ENCODE measurements around the gene LAMTOR3. TPM values are rescaled to one million over a fixed set of nuclear protein-coding genes. Genes with fewer than 3 reads are reported as not detected.

LAMTOR3 gene
- polyA plus RNA-seq, 1 of the 3 experiments (the other 2 are of a cell fraction): 20.8 TPM

GRCh38 chr4:99876946-99877345 is 17.3 kb downstream of the LAMTOR3 start:
- ChIA-PET POLR2A (no interaction called here), CTCF (interaction anchor here (1.4 kb wide), 1 partner anchor 12 kb away, joined by 3 read pairs; no protein-coding TSS in a partner anchor)
- H3K9me3 ChIP-seq: no peaks in the 10 kb centered on the region
- H3K79me2 ChIP-seq (ENCODE audit: insufficient read depth): no peaks in the 10 kb centered on the region
- H3K27ac ChIP-seq (ENCODE audit: low read depth in 2 of 2, low read length in 1 of 2): no peak overlapping the region
- no peaks in the 10 kb centered on the region for H4K20me1 ChIP-seq (ENCODE audit: insufficient read depth)
- DNase-seq: no peak
- H3F3A ChIP-seq (replicated peaks; ENCODE audit: insufficient read depth): no peaks in the 10 kb centered on the region
- H3K36me3 ChIP-seq (replicated peaks in 1 of 2; ENCODE audit: control insufficient read depth in 1 of 2, insufficient read depth in 2 of 2, low read length in 1 of 2): peaks cover 34 to 40% of the 10 kb centered on the region in 2 experiments
- no peak overlapping the region for H3K9ac ChIP-seq
- no peaks in the 10 kb centered on the region for H3K4me1 ChIP-seq (ENCODE audit: control insufficient read depth in 1 of 2, insufficient read depth in 2 of 2, low read depth in 1 of 2, low read length in 1 of 2)
- TF ChIP-seq USF1 (IDR thresholded peaks at IDR 0.05; ENCODE audit: borderline replicate concordance, low read depth): no peak
- H3K4me3 ChIP-seq (ENCODE audit: low read depth in 2 of 2, low read length in 1 of 2): no peak overlapping the region
- no peaks in the 10 kb centered on the region for H3K27me3 ChIP-seq (ENCODE audit: insufficient read depth)
- no peak overlapping the region for H3K4me2 ChIP-seq
- H2AFZ ChIP-seq (ENCODE audit: low read depth): no peak overlapping the region
- WGBS (ENCODE audit: low lambda C conversion rate): 97% methylated on average over 3 of the region's 3 CpGs
- no peaks in the 10 kb centered on the region for H3K9me2 ChIP-seq

GRCh38 chr4:99875071-99875470 is 19.2 kb downstream of the LAMTOR3 start:
- no peak overlapping the region for H3K4me3 ChIP-seq (ENCODE audit: low read depth in 2 of 2, low read length in 1 of 2)
- CTCF ChIA-PET: interaction anchor here (0.6 to 1.2 kb wide), 2 partner anchors 10 to 72 kb away, joined by 3 to 4 read pairs; no protein-coding TSS in a partner anchor
- no peaks in the 10 kb centered on the region for H3K79me2 ChIP-seq (ENCODE audit: insufficient read depth)
- no peak overlapping the region for H3K9ac ChIP-seq
- H3F3A ChIP-seq (replicated peaks; ENCODE audit: insufficient read depth): no peaks in the 10 kb centered on the region
- H3K9me2 ChIP-seq: no peaks in the 10 kb centered on the region
- H3K4me2 ChIP-seq: no peak overlapping the region
- no peak for DNase-seq
- no peaks in the 10 kb centered on the region for H3K27me3 ChIP-seq (ENCODE audit: insufficient read depth)
- TF ChIP-seq MXI1 (IDR thresholded peaks at IDR 0.05; ENCODE audit: low read depth, low read length): no peak
- TF ChIP-seq FOSL2 (IDR thresholded peaks at IDR 0.05; ENCODE audit: borderline replicate concordance, low read depth): no peak
- no peak for TF ChIP-seq RCOR1 (IDR thresholded peaks at IDR 0.05; ENCODE audit: low read length)
- TF ChIP-seq CTCF (IDR thresholded peaks at IDR 0.05): no peak
- no peak for TF ChIP-seq SMC3 (IDR thresholded peaks at IDR 0.05; ENCODE audit: low read depth, low read length)
- TF ChIP-seq, protein P1, sequence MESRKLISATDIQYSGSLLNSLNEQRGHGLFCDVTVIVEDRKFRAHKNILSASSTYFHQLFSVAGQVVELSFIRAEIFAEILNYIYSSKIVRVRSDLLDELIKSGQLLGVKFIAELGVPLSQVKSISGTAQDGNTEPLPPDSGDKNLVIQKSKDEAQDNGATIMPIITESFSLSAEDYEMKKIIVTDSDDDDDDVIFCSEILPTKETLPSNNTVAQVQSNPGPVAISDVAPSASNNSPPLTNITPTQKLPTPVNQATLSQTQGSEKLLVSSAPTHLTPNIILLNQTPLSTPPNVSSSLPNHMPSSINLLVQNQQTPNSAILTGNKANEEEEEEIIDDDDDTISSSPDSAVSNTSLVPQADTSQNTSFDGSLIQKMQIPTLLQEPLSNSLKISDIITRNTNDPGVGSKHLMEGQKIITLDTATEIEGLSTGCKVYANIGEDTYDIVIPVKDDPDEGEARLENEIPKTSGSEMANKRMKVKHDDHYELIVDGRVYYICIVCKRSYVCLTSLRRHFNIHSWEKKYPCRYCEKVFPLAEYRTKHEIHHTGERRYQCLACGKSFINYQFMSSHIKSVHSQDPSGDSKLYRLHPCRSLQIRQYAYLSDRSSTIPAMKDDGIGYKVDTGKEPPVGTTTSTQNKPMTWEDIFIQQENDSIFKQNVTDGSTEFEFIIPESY (IDR thresholded peaks at IDR 0.05; ENCODE audit: borderline replicate concordance, low read depth): no peak
- no peak for TF ChIP-seq FOXM1 (IDR thresholded peaks at IDR 0.05; ENCODE audit: low read depth)
- no peak for TF ChIP-seq GABPA (IDR thresholded peaks at IDR 0.05; ENCODE audit: low read depth)
- no peak for TF ChIP-seq JUND (IDR thresholded peaks at IDR 0.05)
- no peak for TF ChIP-seq NFIC (IDR thresholded peaks at IDR 0.05; ENCODE audit: borderline replicate concordance)
- TF ChIP-seq POLR2AphosphoS5 (IDR thresholded peaks at IDR 0.05; ENCODE audit: low read depth, low read length): no peak
- no peak for TF ChIP-seq TCF12 (IDR thresholded peaks at IDR 0.05)
- no peak for TF ChIP-seq TEAD4 (IDR thresholded peaks at IDR 0.05; ENCODE audit: borderline replicate concordance, insufficient read depth)
- no peak for TF ChIP-seq CHD2 (IDR thresholded peaks at IDR 0.05; ENCODE audit: low read length, partially characterized antibody)
- TF ChIP-seq ELF1 (IDR thresholded peaks at IDR 0.05): no peak
- TF ChIP-seq TAF1 (IDR thresholded peaks at IDR 0.05; ENCODE audit: borderline replicate concordance, low read depth, low read length): no peak
- no peak for TF ChIP-seq MEF2A (IDR thresholded peaks at IDR 0.05; ENCODE audit: borderline replicate concordance, low read depth)
- no peaks in the 10 kb centered on the region for H4K20me1 ChIP-seq (ENCODE audit: insufficient read depth)
- no peak overlapping the region for H2AFZ ChIP-seq (ENCODE audit: low read depth)
- peaks cover 15 to 21% of the 10 kb centered on the region in 2 experiments for H3K36me3 ChIP-seq (replicated peaks in 1 of 2; ENCODE audit: control insufficient read depth in 1 of 2, insufficient read depth in 2 of 2, low read length in 1 of 2)
- H3K27ac ChIP-seq (ENCODE audit: low read depth in 2 of 2, low read length in 1 of 2): no peak overlapping the region
- no peaks in the 10 kb centered on the region for H3K9me3 ChIP-seq
- POLR2A ChIA-PET: no interaction called here
- no peaks in the 10 kb centered on the region for H3K4me1 ChIP-seq (ENCODE audit: control insufficient read depth in 1 of 2, insufficient read depth in 2 of 2, low read depth in 1 of 2, low read length in 1 of 2)

Measured in SK-N-SH (cell line).